ENCODE data around the gene RAP1GDS1.

DNA sequence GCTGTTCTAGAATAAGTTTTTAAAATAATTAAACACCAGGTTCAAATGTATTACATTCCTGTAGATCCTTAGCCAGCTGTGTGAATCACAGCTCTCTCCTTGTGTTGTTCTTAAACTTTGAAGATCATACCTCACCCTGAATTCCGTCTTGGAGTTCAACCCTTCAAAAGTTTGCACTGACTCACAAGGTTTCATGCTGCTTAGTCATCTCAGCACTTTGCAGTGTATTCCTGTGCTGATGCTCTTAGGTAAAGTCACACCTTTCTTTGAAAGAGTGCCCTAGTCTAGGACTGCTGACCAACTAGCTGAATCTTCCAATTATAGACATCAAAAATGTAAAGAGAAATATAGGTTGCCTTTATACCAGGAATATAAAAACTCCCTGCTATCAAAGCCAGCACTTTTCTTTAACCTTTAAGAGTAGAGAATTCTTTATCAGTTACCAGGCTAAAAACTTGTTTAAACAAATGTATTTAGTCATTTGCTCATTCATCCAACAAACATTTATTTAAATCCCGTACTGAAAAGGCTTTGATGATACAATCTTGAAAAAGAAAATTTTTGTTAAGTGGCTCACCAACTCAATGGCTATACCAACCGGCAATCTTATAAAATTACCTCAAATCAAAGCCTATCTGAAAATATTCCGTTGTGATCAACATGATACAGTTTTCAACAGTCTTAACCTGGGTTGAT lies 169.7 kb downstream of the RAP1GDS1 start:
- TF ChIP-seq, protein P1, sequence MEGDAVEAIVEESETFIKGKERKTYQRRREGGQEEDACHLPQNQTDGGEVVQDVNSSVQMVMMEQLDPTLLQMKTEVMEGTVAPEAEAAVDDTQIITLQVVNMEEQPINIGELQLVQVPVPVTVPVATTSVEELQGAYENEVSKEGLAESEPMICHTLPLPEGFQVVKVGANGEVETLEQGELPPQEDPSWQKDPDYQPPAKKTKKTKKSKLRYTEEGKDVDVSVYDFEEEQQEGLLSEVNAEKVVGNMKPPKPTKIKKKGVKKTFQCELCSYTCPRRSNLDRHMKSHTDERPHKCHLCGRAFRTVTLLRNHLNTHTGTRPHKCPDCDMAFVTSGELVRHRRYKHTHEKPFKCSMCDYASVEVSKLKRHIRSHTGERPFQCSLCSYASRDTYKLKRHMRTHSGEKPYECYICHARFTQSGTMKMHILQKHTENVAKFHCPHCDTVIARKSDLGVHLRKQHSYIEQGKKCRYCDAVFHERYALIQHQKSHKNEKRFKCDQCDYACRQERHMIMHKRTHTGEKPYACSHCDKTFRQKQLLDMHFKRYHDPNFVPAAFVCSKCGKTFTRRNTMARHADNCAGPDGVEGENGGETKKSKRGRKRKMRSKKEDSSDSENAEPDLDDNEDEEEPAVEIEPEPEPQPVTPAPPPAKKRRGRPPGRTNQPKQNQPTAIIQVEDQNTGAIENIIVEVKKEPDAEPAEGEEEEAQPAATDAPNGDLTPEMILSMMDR (IDR thresholded peaks at IDR 0.05), result no peak
- no peak for TF ChIP-seq POLR2AphosphoS5 (IDR thresholded peaks at IDR 0.05)
- TF ChIP-seq POLR2A (IDR thresholded peaks at IDR 0.05; ENCODE audit: low read depth), result no peak

Data from esophagus muscularis mucosa (tissue), 3 donors.